GM20000 (cell line): Measurements from ENCODE around the gene HAVCR2.

Experiments used
- DNase-seq: peaks from one replicate; pipeline ENCODE4 v3.0.0; 2012; ENCODE audit warnings: low spot score
- TF ChIP-seq, protein P1 (sequence below): IDR thresholded peaks from 2 replicates; pipeline ENCODE4 v1.5.1; 2012; ENCODE audit warnings: mild to moderate bottlenecking, control low read depth; ENCODE audit errors: extremely low read depth, missing control alignments

The HAVCR2 gene

GRCh38 chr5:157045601-157046000, 63.2 kb downstream of the HAVCR2 start:
- no peak for DNase-seq
- TF ChIP-seq, protein P1, sequence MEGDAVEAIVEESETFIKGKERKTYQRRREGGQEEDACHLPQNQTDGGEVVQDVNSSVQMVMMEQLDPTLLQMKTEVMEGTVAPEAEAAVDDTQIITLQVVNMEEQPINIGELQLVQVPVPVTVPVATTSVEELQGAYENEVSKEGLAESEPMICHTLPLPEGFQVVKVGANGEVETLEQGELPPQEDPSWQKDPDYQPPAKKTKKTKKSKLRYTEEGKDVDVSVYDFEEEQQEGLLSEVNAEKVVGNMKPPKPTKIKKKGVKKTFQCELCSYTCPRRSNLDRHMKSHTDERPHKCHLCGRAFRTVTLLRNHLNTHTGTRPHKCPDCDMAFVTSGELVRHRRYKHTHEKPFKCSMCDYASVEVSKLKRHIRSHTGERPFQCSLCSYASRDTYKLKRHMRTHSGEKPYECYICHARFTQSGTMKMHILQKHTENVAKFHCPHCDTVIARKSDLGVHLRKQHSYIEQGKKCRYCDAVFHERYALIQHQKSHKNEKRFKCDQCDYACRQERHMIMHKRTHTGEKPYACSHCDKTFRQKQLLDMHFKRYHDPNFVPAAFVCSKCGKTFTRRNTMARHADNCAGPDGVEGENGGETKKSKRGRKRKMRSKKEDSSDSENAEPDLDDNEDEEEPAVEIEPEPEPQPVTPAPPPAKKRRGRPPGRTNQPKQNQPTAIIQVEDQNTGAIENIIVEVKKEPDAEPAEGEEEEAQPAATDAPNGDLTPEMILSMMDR, result no peak

- TF ChIP-seq, protein P1, result no peak
- DNase-seq, result no peak
Observed at GRCh38 chr5:157038568-157039187, 70.2 kb downstream of the HAVCR2 start.
